ENCODE measurements around the gene AQP12A.
"Not testable (repeated sequence)": the region's sequence is repeated elsewhere in the genome, so short reads cannot be mapped to it uniquely, and the experiment has no call there.

Gene AQP12A

GRCh38 chr2:240662681-240663080 is 29.0 kb upstream of the AQP12A start:
- DNase-seq = no peak

GRCh38 chr2:240663546-240664190 is 28.0 kb upstream of the AQP12A start:
- DNase-seq = no peak

- DNase-seq = no peak
Observed at GRCh38 chr2:240664622-240665021, 27.0 kb upstream of the AQP12A start.

- DNase-seq = no peak
Observed at GRCh38 chr2:240670402-240670801, 21.3 kb upstream of the AQP12A start.

GRCh38 chr2:240670950-240671349 is 20.7 kb upstream of the AQP12A start:
- no peak for DNase-seq

GRCh38 chr2:240672076-240672700 is 19.5 kb upstream of the AQP12A start:
- DNase-seq = no peak

- DNase-seq = no peak
Observed at GRCh38 chr2:240672701-240673190, 18.9 kb upstream of the AQP12A start.

GRCh38 chr2:240674461-240675184 is 17.0 kb upstream of the AQP12A start:
- DNase-seq = not testable (repeated sequence)

GRCh38 chr2:240675345-240675744 is 16.3 kb upstream of the AQP12A start:
- not testable (repeated sequence) for DNase-seq

GRCh38 chr2:240678043-240678442 is 13.6 kb upstream of the AQP12A start:
- DNase-seq = not testable (repeated sequence)

- not testable (repeated sequence) for DNase-seq
Observed at GRCh38 chr2:240678909-240679308, 12.8 kb upstream of the AQP12A start.

GRCh38 chr2:240680185-240680584 is 11.5 kb upstream of the AQP12A start:
- not testable (repeated sequence) for DNase-seq

GRCh38 chr2:240682431-240683224 is 9.0 kb upstream of the AQP12A start, which contains the start of gene AQP12B:
Gene AQP12B (minus strand): TSS chr2:240682885. CDS start chr2:240682837, 48 bp downstream.
- DNase-seq = not testable (repeated sequence)

GRCh38 chr2:240683329-240683979 is 8.2 kb upstream of the AQP12A start:
- DNase-seq = not testable (repeated sequence)

GRCh38 chr2:240683980-240684728 is 7.5 kb upstream of the AQP12A start:
- DNase-seq = not testable (repeated sequence)

GRCh38 chr2:240685771-240686371 is 5.8 kb upstream of the AQP12A start:
- peak; percentile 6 for DNase-seq

- DNase-seq = no peak
Observed at GRCh38 chr2:240686460-240686859, 5.2 kb upstream of the AQP12A start.

- DNase-seq = no peak
Observed at GRCh38 chr2:240687045-240687740, 4.5 kb upstream of the AQP12A start.

GRCh38 chr2:240687741-240688552 is 3.7 kb upstream of the AQP12A start:
- DNase-seq = no peak

GRCh38 chr2:240688553-240688919 is 3.1 kb upstream of the AQP12A start:
- DNase-seq = no peak
